C4-2B (cell line): ENCODE data around the gene CEP72.

Experiments
- H3K27ac ChIP-seq: fragments of 450-650 bp; 2 replicates; pipeline ENCODE4 v1.5.1; 2017
- CTCF ChIP-seq: fragments of 450-650 bp; conservative IDR thresholded peaks from 2 replicates; pipeline ENCODE4 v1.5.1; 2017; ENCODE audit warnings: mild to moderate bottlenecking
- ZFX ChIP-seq: fragments of 450-650 bp; IDR thresholded peaks from 2 replicates; pipeline ENCODE4 v1.6.1; 2017

The CEP72 gene

DNA sequence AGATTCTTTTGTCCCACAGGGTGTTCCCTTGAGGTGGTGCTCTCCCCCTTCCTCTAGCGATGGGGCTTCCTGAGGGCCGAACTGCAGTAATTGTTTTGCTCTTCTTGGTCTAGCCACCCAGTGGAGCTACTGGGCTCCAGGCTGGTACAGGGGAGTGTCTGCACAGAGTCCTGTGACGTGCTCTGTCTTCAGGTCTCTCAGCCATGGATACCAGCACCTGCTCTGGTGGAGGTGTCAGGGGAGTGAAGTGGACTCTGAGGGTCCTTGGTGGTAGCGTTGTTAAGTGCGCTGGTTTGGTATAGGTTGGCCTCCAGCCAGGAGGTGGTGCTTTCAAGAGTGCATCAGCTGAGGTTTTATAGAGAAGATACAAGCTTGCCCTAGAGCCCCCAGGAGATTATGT is 20.4 kb upstream of the CEP72 start:
- no peak for TF ChIP-seq ZFX
- TF ChIP-seq CTCF = no peak

DNA sequence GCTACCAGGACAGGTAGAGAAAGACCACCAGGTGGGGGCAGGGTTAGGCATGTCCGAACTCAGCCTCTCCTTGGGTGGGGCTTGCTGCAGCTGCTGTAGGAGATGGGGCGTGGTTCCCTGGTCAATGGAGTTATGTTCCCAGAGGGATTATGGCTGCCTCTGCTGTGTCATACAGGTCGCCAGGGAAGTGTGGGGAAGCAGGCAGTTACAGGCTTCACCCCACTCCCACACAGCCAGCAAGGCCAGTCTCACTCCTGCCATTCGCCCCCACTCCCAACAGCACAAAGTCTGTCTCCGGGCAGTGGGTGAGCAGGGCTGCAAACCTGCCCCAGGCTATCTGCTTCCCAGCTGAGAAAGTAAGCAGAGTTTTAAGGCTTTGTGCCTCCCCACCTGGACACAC is 20.0 kb upstream of the CEP72 start:
- H3K27ac ChIP-seq = no peak overlapping the region
- TF ChIP-seq ZFX (no peak), CTCF (no peak)

More for the DNA sequence above, 20.4 kb upstream of the CEP72 start:
- no peak overlapping the region for H3K27ac ChIP-seq

DNA sequence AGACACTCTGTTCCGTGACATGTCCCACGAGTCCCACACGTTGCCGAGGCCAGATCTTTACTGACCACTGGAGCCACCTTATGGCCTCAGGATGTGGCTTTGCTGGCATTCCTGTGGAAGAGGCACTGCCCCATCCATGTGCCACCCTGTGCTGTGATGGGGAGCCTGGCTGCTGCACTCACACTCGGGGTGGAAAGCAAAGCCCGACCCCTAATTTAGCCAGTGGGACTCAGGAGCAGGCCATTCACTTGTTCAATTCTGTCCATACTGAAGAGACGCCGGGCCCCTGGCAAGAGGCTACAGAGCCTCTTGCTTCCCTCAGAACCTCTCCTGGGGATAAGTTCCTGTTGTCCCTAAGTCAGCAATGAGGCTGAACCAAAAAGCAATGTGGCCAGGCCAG is 18.6 kb upstream of the CEP72 start:
- TF ChIP-seq CTCF = no peak
- TF ChIP-seq ZFX = no peak
- no peak overlapping the region for H3K27ac ChIP-seq

GRCh38 chr5:594226-594860 is 17.8 kb upstream of the CEP72 start:
- TF ChIP-seq ZFX (no peak), CTCF (no peak)
- no peak overlapping the region for H3K27ac ChIP-seq

DNA sequence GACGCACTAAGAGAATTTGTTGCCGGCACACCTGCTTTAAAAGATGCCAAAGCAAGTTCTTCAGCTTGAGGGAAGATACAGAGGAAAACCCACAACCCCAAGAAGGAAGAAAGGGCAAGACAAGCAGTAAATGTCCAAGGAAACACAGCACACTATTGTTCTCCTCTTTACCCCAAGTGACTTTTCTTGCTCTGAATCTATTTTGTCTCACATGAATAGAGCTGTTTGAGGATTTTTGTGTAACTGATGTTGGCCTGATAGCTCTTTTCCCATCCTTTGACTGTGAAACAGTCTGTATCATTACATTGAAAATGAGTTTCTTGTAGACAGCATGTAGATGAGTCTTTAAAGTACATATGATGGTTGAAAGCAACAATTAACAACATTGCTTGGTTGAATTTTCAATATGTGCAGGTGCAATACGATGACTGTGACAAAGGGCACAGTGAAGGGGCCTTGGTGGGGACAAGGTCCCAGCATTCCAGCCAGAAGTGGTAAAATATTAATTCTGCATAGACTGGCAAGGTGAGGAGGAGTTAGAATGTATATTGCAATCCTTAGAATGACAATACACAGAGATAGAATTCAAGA is 16.8 kb upstream of the CEP72 start:
- no peak overlapping the region for H3K27ac ChIP-seq
- TF ChIP-seq CTCF = no peak
- TF ChIP-seq ZFX = no peak

DNA sequence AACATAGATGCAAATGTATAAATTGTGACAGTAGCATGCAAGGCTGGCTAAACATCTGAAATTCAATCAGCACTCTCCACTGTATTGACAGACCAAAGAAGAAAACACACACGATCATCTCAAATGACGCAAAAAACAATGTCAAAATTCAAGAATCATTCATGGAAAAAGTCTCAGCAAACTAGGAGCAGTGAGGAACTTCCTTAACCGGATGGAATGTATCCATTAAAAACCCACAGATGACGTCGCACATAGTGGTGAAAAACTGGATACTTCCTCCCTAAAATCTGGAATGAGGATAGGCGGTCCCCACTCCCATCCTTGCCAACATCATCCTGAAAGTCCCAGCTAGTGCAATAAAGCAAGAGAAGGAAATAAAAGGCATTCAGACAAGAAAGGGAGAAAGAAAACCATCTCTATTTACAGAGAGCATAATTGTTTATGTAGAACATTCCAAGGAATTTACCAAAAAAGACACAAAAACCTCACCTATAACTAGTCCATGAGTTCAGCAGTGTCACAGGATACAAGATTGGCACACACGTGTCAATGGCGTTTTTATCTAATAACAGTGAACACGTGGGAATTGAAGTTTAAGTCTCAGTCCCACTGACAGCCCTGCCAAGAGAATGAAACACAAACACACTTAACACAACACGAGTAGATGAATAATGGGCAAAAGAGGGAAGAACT is 14.1 kb upstream of the CEP72 start:
- TF ChIP-seq CTCF = no peak
- no peak for TF ChIP-seq ZFX
- no peak overlapping the region for H3K27ac ChIP-seq

DNA sequence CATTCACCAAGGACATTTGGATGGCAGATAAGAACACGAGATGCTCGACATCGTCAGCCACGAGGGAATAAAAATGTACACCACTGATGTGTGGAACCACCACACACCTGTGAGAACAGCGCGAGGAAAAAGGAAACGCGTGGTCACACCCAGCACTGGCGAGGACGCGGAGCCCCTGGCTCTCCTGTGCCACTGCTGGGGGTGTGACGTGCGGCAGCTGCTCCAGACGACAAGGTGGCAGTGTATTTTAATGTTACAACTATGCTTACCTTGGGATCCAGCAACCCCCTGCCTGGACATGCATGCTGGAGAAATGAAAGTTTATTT is 13.6 kb upstream of the CEP72 start:
- TF ChIP-seq CTCF (no peak), ZFX (no peak)

More for the DNA sequence above, 13.6 kb upstream of the CEP72 start:
- H3K27ac ChIP-seq = no peak overlapping the region
